Measurements from ENCODE around the gene RABEPK. TPM values are rescaled to one million over a fixed set of nuclear protein-coding genes. Genes with fewer than 3 reads are reported as not detected.

The RABEPK gene
- total RNA-seq, 1 donor from 2014 or later = 21.2 TPM

Other genes starting within 250 kb of the RABEPK start
- gene SCAI, start 57.0 kb upstream of the RABEPK start, total RNA-seq (ENCODE audit: insufficient read depth, low replicate concordance) = 42.6 TPM
- 8.9 TPM for gene PPP6C, start 10.7 kb upstream of the RABEPK start, total RNA-seq (ENCODE audit: insufficient read depth, low replicate concordance)
- gene HSPA5, start 40.8 kb downstream of the RABEPK start, total RNA-seq (ENCODE audit: insufficient read depth, low replicate concordance) = 69.3 TPM
- gene GAPVD1, start 61.3 kb downstream of the RABEPK start, total RNA-seq (ENCODE audit: insufficient read depth, low replicate concordance) = 62.8 TPM

Measured in umbilical cord (tissue), 1 donor.